HL-60/S4 treated with retinoic acid at 250 ng/mL for 4 days and 3 days (cell line): ENCODE results near the gene ZNF14.
"Not testable (repeated sequence)": the region's sequence is repeated elsewhere in the genome, so short reads cannot be mapped to it uniquely, and the experiment has no call there.

Source experiments
- in situ Hi-C: fragments of 300-500 bp; cut with MboI; formaldehyde crosslinking; loops from 2 replicates; pipeline ENCODE4 v1.7.0; 2022; ENCODE audit warnings: low sequenced_read_pairs

The ZNF14 gene

DNA sequence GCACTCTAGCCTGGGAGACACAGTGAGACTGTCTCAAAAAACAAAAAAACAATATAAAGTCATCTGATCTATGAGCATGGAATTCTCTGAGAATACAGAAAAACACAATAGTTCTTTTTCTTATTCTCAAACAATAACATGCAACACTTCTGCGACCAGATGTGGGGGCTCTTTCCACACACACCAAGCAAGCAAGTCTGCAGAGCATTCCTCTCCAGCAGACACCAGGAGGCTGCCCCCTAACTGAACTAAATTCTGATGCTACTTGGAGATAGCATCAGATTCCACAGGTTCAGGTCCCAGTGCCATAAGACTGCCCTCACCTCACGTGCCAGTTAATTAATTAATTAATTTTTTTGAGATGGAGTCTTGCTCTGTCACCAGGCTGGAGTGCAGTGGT, 36.5 kb downstream of the ZNF14 start:
- in situ Hi-C loops, result no loop called here

DNA sequence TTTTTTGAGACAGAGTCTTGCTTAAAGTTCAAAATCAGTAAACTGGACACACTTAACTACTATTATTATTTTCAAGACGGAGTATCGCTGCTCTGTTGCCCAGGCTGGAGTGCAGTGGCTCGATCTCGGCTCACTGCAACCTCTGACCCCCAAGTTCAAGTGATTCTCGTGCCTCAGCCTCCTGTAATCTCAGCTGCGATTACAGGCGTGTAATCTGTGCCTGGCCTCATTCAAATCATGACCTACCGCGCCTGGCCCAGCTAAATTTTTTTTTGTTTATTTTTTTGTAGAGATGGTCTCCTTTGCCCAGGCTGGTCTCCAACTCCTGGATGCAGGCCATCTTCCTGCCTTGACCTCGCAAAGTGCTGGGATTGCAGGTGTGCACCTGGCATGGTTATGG, 41.2 kb downstream of the ZNF14 start:
- in situ Hi-C loops, result no loop called here

DNA sequence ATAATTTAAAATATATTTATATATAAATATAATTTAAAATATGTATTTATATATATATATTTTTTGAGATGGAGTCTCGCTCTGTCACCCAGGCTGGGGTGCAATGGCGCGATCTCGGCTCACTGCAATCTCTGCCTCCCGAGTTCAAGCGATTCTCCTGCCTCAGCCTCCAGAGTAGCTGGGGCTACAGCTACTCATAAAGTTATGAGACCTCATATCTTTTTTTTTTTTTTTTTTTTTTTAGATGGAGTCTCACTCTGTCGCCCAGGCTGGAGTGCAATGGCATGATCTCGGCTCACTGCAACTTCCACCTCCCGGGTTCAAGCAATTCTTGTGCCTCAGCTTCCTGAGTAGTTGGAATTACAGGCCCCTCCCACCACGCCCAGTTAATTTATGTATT, 43.9 kb downstream of the ZNF14 start:
- in situ Hi-C loops, result not testable (repeated sequence)

DNA sequence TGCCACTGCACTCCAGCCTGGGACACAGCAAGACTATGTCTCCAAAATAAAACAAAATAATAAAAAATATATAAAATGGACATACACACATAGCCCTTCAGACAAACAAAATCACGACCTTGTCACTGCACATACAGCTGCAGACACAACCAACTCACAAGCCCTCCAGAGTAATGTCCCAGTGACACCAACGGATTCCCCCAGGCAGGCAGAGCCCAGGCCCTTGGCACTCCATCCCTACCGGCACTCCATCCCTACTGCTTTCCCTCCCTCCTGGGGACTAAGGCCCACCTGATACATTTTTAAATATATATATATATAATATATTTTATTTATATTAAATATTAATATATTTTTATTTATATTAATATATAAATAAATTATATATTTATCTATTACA, 45.8 kb downstream of the ZNF14 start:
- in situ Hi-C loops, result no loop called here

DNA sequence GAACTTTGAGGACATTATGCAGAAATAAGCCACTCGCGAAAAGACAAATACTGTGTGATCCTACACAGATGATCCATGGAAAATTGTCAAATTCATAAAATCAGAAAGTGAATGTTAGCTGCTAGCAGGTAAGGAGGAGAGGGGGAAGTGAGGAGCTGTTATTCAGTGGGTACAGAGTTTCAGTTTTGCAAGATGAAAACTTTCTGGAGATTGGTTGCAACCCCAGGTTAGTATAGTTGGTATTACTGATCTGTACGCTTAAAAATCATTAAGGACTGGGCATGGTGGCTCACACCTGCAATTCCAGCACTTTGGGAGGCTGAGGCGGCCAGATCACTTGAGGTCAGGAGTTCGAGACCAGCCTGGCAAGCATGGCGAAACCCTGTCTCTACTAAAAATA, 46.3 kb downstream of the ZNF14 start:
- in situ Hi-C loops, result no loop called here

DNA sequence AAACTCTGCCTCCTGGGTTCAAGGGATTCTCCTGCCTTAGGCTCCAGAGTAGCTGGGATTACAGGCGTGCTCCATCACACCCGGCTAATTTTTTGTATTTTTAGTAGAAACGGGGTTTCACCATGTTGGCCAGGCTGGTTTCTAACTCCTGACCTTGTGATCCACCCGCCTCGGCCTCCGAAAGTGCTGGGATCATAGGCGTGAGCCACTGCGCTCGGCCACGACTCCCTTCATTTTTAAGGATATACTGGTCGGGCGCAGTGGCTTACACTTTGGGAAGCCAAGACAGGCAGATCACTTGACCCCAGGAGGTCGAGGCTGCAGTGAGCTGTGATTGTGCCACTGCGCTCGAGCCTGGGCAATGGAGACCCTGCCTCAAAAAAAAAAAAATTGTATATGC, 46.8 kb downstream of the ZNF14 start:
- in situ Hi-C loops, result not testable (repeated sequence)

DNA sequence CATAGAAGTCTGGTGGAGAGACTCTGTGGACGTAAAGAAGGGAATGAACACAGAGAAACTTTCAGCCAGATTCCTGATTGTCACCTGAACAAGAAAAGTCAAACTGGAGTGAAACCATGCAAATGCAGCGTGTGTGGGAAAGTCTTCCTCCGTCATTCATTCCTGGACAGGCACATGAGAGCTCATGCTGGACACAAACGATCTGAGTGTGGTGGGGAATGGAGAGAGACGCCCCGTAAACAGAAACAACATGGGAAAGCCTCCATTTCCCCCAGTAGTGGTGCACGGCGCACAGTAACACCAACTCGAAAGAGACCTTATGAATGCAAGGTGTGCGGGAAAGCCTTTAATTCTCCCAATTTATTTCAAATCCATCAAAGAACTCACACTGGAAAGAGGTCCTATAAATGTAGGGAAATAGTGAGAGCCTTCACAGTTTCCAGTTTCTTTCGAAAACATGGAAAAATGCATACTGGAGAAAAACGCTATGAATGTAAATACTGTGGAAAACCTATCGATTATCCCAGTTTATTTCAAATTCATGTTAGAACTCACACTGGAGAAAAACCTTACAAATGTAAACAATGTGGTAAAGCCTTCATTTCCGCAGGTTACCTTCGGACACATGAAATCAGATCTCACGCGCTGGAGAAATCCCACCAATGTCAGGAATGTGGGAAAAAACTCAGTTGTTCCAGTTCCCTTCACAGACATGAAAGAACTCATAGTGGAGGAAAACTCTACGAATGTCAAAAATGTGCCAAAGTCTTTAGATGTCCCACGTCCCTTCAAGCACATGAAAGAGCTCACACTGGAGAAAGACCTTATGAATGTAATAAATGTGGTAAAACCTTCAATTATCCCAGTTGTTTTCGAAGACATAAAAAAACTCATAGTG, 53.5 kb downstream of the ZNF14 start:
- in situ Hi-C loops, result no loop called here

DNA sequence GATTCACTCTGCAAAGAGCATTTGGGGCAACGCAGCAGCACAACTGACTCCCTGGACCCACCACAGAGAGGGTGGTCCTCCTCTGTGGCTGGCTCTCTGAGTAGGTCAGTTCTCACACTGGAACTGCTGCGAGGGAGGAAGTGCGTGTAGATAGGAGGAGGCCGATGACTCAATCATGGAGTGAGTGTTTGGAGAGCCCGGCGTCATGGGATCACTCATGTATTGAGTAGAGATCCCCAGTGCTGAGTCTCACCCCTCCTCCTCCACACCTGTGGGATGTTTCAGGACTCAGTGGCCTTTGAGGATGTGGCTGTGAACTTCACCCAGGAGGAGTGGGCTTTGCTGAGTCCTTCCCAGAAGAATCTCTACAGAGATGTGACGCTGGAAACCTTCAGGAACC, 55.3 kb downstream of the ZNF14 start:
- in situ Hi-C loops, result no loop called here

DNA sequence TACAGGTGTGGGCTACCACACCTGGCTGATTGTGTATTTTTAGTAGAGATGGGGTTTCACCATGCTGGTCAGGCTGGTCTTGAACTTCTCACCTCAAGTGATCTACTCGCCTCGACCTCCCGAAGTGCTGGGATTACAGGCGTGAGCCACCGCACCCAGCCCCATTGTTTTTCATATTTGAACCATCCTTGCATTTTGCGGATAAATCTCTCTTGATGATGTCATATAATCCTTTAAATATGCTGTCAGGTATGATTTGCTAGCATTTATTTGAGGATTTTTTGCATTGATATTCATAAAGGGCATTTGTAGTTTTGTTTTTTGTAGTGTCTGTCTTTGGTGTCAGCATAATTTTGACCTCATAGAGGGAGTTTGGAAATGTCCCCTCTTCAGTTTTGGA, 58.6 kb downstream of the ZNF14 start:
- in situ Hi-C loops, result no loop called here

DNA sequence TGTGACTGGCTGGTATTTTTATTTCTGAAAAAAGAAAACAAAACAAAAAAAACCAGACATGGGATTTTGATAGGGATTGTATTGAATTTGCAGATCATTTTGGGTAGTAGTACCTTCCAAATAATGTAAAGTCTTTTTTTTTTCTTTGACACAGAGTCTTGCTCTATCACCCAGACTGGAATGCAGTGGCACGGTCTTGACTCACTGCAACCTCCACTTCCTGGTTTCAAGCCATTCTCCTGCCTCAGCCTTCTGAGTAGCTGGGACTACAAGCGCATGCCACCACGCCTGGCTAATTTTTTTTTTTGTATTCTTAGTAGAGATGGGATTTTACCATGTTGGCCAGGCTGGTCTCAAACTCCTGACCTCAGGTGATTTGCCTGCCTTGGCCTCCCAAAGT, 60.1 kb downstream of the ZNF14 start:
- in situ Hi-C loops, result no loop called here

DNA sequence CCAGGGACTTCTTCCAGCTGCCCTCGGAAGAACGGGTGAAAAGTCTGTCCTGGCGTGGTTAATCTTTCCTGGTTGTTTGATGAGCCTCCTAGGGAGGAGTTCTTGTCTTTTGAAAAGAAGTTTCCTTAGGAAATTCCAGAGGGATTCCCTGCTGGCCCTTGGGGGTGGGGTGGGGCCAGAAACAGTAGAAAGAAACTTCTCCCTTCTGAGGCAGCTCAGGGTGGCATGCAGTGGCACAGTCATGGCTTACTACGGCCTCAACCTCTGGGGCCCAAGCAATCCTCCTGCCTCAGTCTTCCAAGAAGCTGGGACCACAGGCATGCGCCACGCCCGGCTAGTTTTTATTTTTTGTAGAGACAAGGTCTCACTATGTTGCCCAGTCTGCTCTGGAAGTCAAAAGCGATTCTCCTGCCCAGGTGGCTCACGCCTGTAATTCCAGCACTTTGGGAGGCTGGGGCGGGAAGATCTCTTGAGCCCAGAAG, 62.8 kb downstream of the ZNF14 start:
- in situ Hi-C loops, result no loop called here

DNA sequence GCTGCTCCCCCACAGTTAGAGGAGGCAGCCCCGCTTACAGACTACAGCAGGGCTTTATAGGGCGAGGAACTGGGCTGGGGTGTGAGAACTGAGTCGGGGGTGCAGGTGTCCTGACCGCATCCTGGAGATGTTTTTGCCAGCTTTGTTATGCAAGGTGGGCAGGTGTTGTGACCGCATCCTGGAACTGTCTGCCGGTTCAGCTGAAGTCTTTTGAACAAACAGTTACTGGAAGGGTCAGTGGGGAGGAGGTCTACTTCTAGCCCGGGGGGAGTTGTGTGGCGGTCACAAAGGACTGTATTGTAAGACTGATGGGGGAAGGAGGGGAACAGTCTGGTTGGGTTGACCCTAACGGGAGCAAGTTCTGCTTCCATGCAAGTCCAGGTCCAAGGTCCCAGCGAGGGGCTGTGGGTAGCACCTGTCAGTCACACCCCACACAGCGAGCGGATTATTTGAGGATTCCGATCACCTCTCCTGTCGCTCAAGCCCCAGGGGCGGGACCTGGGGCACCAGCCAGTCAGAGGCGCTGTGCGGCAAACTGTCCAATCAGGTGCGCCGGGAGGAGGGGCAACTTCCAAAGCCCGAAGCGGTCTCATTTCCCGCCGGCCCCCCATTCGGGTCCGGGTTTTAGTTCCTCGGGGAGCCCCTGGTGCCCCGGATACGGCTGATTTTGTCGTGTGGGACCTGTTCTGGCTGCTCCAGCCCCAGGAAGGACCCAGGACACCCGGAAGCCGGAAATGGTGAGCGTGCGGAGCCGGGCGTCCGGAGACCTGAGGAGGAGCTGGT, 64.5 kb downstream of the ZNF14 start, which contains the start of gene ZNF101:
Gene ZNF101 (plus strand): TSS at position 610 of the 783 bp plus-strand sequence. CDS start 125 bp downstream, at position 735.
- in situ Hi-C loops, result no loop called here

DNA sequence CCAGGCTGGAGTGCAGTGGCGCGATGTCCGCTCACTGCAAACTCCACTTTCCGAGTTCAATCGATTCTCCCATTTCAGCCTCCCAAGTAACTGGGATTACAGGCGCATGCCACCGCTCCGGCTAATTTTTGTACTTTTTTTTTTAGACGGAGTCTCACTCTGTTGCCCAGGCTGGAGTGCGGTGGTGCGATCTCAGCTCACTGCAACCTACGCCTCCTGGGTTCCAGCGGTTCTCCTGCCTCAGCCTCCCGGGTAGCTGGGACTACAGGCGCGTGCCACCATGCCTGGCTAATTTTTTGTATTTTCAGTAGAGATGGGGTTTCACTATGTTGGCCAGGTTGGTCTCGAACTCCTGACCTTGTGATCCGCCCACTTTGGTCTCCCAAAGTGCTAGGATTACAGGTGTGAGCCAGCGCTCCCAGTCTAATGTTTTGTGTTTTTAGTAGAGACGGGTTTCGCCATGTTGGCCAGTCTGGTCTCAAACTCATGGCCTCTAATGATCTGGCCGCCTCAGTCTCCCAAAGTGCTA, 67.4 kb downstream of the ZNF14 start:
- in situ Hi-C loops, result not testable (repeated sequence)

DNA sequence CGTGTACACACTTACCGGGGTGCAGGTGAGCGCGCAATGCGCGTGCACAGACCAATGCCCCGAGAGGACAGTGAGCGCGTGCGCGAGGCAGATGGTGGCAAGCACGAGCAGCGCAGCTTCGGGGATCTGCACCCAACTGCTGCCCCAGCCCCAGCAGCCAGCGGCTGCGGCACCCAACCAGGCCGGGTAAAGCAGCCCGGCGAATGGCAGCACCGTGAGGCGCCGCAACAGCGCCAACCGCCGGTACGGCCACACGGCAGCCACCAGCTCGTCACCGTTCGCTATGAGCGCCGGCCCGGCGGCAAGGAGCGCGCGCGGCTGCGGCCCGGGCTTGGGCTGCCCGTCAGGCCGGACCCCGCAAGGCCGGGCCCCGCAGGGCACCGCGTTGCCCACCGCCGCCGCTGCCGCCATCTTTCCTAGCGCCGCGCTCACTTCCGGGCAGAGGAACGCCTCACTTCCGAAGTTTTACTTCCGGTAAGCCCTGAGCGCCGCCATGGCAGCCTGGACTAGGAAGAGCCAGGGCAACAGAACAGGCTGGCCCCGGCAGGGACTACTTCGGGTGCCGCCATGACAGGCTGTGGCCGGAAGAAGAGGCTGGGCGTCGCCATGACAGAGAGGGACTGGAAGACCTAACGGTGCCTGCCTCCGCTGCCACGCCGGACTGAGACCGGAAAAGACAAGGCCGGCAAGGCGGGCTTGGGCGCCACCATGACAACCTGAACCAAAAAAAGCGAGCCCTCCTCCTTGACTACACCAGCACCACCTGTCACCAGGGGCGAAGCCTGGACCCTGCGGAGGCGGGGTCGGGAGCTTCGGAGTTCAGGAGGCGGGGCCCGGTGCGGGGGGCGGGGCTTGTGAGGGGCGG, 69.4 kb downstream of the ZNF14 start, which contains the start of gene ATP13A1:
Gene ATP13A1 (minus strand): TSS at position 421 of the 865 bp plus-strand sequence. CDS start 10 bp downstream, at position 411.
- in situ Hi-C loops, result no loop called here

DNA sequence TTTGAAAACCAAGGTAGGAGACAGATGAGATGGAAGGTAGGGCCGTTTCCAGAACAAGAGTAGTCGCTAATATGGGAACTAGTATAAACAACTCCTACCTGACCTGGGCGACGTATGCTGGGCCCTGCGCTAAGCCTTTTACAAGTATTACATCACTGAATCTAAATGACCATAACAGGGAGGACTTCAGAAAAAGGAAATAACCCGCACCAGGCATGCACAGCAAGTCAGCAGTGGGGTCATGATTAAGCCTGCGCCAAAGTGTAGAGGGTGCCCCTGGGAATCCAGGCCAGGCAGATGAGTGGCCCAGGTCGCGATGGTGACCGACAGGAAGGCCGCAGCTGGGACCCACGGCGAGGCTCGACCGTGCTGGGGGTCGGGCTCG, 70.0 kb downstream of the ZNF14 start:
- in situ Hi-C loops, result no loop called here

DNA sequence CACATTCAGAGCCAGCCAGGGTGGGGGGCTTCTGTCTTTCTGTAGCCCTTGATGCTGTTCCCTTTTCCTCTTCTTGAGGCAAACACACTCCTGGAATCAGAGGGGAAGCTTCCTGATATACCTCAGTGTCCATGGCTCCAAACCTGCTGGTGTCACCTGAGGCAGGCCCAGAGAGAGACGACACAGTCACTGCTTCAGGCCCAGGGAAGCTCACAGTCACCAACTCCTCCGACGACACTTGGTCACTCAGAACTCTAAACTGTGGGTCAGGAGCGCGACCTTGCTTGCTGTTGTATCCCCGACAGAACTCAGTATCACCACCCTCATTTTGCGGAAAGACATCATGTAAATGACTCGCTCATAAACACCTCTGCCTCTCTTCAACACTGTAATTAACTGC, 70.6 kb downstream of the ZNF14 start:
- in situ Hi-C loops, result no loop called here

DNA sequence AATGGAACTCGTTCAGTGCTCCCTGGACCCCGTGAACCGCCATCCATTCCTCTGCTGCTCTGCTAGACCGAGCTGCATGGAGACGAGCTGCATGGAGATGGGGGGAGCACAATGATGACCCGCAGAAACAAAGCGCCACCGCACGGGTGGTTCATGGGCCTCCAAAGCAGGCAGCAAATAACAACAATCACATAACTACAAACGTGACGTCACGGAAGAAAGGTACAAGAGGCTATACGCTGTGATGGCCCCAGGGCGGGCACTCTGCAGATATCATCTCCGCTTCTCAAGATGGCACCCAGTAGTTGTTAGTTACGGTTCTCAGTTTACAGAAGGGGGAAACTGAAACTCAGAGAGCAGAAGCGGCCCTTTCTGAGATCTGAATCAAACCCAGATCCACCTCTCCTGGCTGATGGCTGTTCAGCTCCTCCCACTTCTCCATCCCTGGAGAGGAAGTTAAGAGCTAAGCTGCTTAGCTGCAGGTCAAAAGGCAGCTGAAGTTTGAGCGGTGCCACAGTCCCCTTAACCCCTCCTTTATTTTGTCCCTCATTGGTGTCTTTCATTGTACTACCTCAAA, 71.1 kb downstream of the ZNF14 start:
- in situ Hi-C loops, result no loop called here

DNA sequence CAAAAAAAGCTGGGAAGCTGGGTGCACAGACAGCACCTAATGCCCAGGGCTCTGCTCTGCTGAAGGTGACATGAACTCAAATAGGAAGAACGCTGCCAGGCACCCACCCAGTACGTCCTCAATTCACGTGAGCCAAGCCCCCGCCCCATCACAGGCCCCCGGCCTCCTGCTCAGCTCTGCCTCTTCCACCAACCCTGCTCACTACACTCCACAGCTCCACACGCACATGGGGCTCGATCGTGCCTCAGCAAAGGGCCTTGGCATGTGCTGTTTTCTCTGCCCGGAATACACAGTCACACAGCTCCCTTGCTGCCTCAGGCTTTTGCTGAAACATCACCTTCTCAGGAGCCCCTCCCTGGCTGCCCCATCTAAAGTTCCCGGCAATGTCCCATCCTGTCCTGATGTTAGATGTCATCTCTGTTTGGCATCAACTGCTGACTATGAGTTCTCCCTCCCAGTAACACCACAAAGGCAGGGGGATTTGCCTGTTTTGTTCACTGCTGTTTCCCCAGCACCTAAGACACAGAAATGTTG, 71.7 kb downstream of the ZNF14 start:
- in situ Hi-C loops, result no loop called here
